ENCODE data around the gene GZMA. TPM values are rescaled to one million over a fixed set of nuclear protein-coding genes. Genes with fewer than 3 reads are reported as not detected.
"Not testable (repeated sequence)": the region's sequence is repeated elsewhere in the genome, so short reads cannot be mapped to it uniquely, and the experiment has no call there.

GZMA gene
- total and polyA plus RNA-seq, 4 donors: 2.4 to 7.8 (median 5.3) TPM

GRCh38 chr5:55096861-55097260 is 5.6 kb upstream of the GZMA start:
- no peak overlapping the region for H3K9ac ChIP-seq (ENCODE audit: insufficient read depth in 1 of 2, low read length in 2 of 2)
- DNase-seq (peak in 1 of 3 donors; percentile 7), ATAC-seq (ENCODE audit: insufficient read depth, low FRiP score) (no peak)
- H3K4me3 ChIP-seq: no peak overlapping the region
- WGBS, 2 donors: 64 to 81% methylated on average over 6 of the region's 6 CpGs
- H3K36me3 ChIP-seq (ENCODE audit: control insufficient read depth in 4 of 4, insufficient read depth in 4 of 4, low read length in 4 of 4): no peaks in the 10 kb centered on the region
- no peaks in the 10 kb centered on the region for H3K27me3 ChIP-seq (ENCODE audit: control insufficient read depth in 3 of 3, insufficient read depth in 3 of 3, low read length in 2 of 3)
- no peak for TF ChIP-seq CTCF (IDR thresholded peaks at IDR 0.05; ENCODE audit: control extremely low read depth, extremely low read depth)
- no peaks in the 10 kb centered on the region for H3K4me1 ChIP-seq (ENCODE audit: control insufficient read depth in 5 of 5, insufficient read depth in 5 of 5, low read length in 5 of 5)
- H3K9me3 ChIP-seq (ENCODE audit: control insufficient read depth in 4 of 4, insufficient read depth in 3 of 4, low read length in 3 of 4): no peaks in the 10 kb centered on the region
- no peak overlapping the region for H3K27ac ChIP-seq (ENCODE audit: low read depth in 1 of 2, low read length in 1 of 2)

GRCh38 chr5:55101148-55101547 is 1.3 kb upstream of the GZMA start:
- H3K36me3 ChIP-seq (ENCODE audit: control insufficient read depth in 4 of 4, insufficient read depth in 4 of 4, low read length in 4 of 4); ATAC-seq (ENCODE audit: insufficient read depth, low FRiP score); H3K9me3 ChIP-seq (ENCODE audit: control insufficient read depth in 4 of 4, insufficient read depth in 3 of 4, low read length in 3 of 4); H3K4me1 ChIP-seq (ENCODE audit: control insufficient read depth in 5 of 5, insufficient read depth in 5 of 5, low read length in 5 of 5); H3K27me3 ChIP-seq (ENCODE audit: control insufficient read depth in 3 of 3, insufficient read depth in 3 of 3, low read length in 2 of 3); H3K9ac ChIP-seq (ENCODE audit: insufficient read depth in 1 of 2, low read length in 2 of 2); H3K27ac ChIP-seq (ENCODE audit: low read depth in 1 of 2, low read length in 1 of 2); DNase-seq; H3K4me3 ChIP-seq: not testable (repeated sequence)

- Histone ChIP-seq H3K4me3 (no peak overlapping the region), H3K36me3 (ENCODE audit: control insufficient read depth in 4 of 4, insufficient read depth in 4 of 4, low read length in 4 of 4) (no peaks in the 10 kb centered on the region), H3K27ac (ENCODE audit: low read depth in 1 of 2, low read length in 1 of 2) (no peak overlapping the region), H3K27me3 (ENCODE audit: control insufficient read depth in 3 of 3, insufficient read depth in 3 of 3, low read length in 2 of 3) (no peaks in the 10 kb centered on the region), H3K9me3 (ENCODE audit: control insufficient read depth in 4 of 4, insufficient read depth in 3 of 4, low read length in 3 of 4) (no peaks in the 10 kb centered on the region), H3K4me1 (ENCODE audit: control insufficient read depth in 5 of 5, insufficient read depth in 5 of 5, low read length in 5 of 5) (no peaks in the 10 kb centered on the region), H3K9ac (ENCODE audit: insufficient read depth in 1 of 2, low read length in 2 of 2) (no peak overlapping the region)
- ATAC-seq (ENCODE audit: insufficient read depth, low FRiP score) (no peak), DNase-seq (no peak)
- WGBS, 2 donors: 25 to 43% methylated on average over 5 of the region's 5 CpGs
- TF ChIP-seq CTCF (IDR thresholded peaks at IDR 0.05; ENCODE audit: control extremely low read depth, extremely low read depth): no peak
These were observed 730 bp upstream of the GZMA start for GRCh38 chr5:55101556-55102276.

GRCh38 chr5:55104036-55104772 is 1.8 kb downstream of the GZMA start:
- H3K9ac ChIP-seq (ENCODE audit: insufficient read depth in 1 of 2, low read length in 2 of 2): no peak overlapping the region
- H3K4me1 ChIP-seq (ENCODE audit: control insufficient read depth in 5 of 5, insufficient read depth in 5 of 5, low read length in 5 of 5): no peaks in the 10 kb centered on the region
- 78 to 85% methylated on average over 2 of the region's 2 CpGs for WGBS, 2 donors
- no peak overlapping the region for H3K4me3 ChIP-seq
- no peak overlapping the region for H3K27ac ChIP-seq (ENCODE audit: low read depth in 1 of 2, low read length in 1 of 2)
- H3K36me3 ChIP-seq (ENCODE audit: control insufficient read depth in 4 of 4, insufficient read depth in 4 of 4, low read length in 4 of 4): no peaks in the 10 kb centered on the region
- H3K9me3 ChIP-seq (ENCODE audit: control insufficient read depth in 4 of 4, insufficient read depth in 3 of 4, low read length in 3 of 4): no peaks in the 10 kb centered on the region
- H3K27me3 ChIP-seq (ENCODE audit: control insufficient read depth in 3 of 3, insufficient read depth in 3 of 3, low read length in 2 of 3): no peaks in the 10 kb centered on the region
- DNase-seq: no peak
- no peak for ATAC-seq (ENCODE audit: insufficient read depth, low FRiP score)
- TF ChIP-seq CTCF (IDR thresholded peaks at IDR 0.05; ENCODE audit: control extremely low read depth, extremely low read depth): no peak

All from lung (tissue), 12 donors.